ENCODE data around the gene UQCRFS1. TPM values are rescaled to one million over a fixed set of nuclear protein-coding genes. Genes with fewer than 3 reads are reported as not detected.
"Not testable (repeated sequence)": the region's sequence is repeated elsewhere in the genome, so short reads cannot be mapped to it uniquely, and the experiment has no call there.

UQCRFS1 gene
- total RNA-seq, 1 donor from 2014 or later: 27.0 TPM

GRCh38 chr19:29211562-29212355, 1.2 kb downstream of the UQCRFS1 start:
- Histone ChIP-seq H3K27me3 (no peaks in the 10 kb centered on the region), H3K4me1 (peaks cover 28% of the 10 kb centered on the region), H3K27ac (peak overlapping the region; percentile 83), H3K4me3 (peak overlapping the region; percentile 59 to 73), H3K36me3 (peaks cover 0 to 4% of the 10 kb centered on the region in 2 donors), H3K9me3 (no peaks in the 10 kb centered on the region)
- no peak for DNase-seq (ENCODE audit: extremely low spot score in 2 of 2)
- TF ChIP-seq CTCF (IDR thresholded peaks at IDR 0.05): no peak
- TF ChIP-seq POLR2AphosphoS5 (IDR thresholded peaks at IDR 0.05; ENCODE audit: insufficient read depth in 1 of 2, low read depth in 1 of 2): no peak
- no peak for TF ChIP-seq POLR2A (IDR thresholded peaks at IDR 0.05)
- intact Hi-C loops (cut with DNase I): no loop called here

GRCh38 chr19:29211041-29211440, 1.9 kb downstream of the UQCRFS1 start:
- peaks cover 0 to 11% of the 10 kb centered on the region in 2 donors for H3K36me3 ChIP-seq
- H3K27ac ChIP-seq; H3K9me3 ChIP-seq; H3K27me3 ChIP-seq; H3K4me3 ChIP-seq; intact Hi-C loops (cut with DNase I); DNase-seq (ENCODE audit: extremely low spot score in 2 of 2): not testable (repeated sequence)
- H3K4me1 ChIP-seq: peaks cover 28% of the 10 kb centered on the region

GRCh38 chr19:29210502-29210901, 2.4 kb downstream of the UQCRFS1 start:
- intact Hi-C loops (cut with DNase I); H3K9me3 ChIP-seq: not testable (repeated sequence)
- peaks cover 28% of the 10 kb centered on the region for H3K4me1 ChIP-seq

GRCh38 chr19:29207403-29208187, 5.4 kb downstream of the UQCRFS1 start:
- intact Hi-C loops (cut with DNase I); H3K27me3 ChIP-seq; H3K9me3 ChIP-seq; H3K4me3 ChIP-seq; DNase-seq (ENCODE audit: extremely low spot score in 2 of 2); H3K27ac ChIP-seq: not testable (repeated sequence)
- H3K4me1 ChIP-seq: peaks cover 33% of the 10 kb centered on the region
- H3K36me3 ChIP-seq: peaks cover 0 to 13% of the 10 kb centered on the region in 2 donors

More at GRCh38 chr19:29210502-29210901, 2.4 kb downstream of the UQCRFS1 start:
- H3K4me3 ChIP-seq; H3K27ac ChIP-seq; DNase-seq (ENCODE audit: extremely low spot score in 2 of 2); H3K27me3 ChIP-seq: not testable (repeated sequence)
- peaks cover 0 to 13% of the 10 kb centered on the region in 2 donors for H3K36me3 ChIP-seq

GRCh38 chr19:29206453-29206852, 6.5 kb downstream of the UQCRFS1 start:
- no peak overlapping the region for H3K4me3 ChIP-seq
- peaks cover 26% of the 10 kb centered on the region for H3K4me1 ChIP-seq
- intact Hi-C loops (cut with DNase I): no loop called here
- H3K36me3 ChIP-seq: peaks cover 0 to 13% of the 10 kb centered on the region in 2 donors
- TF ChIP-seq CTCF (IDR thresholded peaks at IDR 0.05): no peak
- TF ChIP-seq POLR2A (IDR thresholded peaks at IDR 0.05): no peak
- no peak for TF ChIP-seq POLR2AphosphoS5 (IDR thresholded peaks at IDR 0.05; ENCODE audit: insufficient read depth in 1 of 2, low read depth in 1 of 2)
- H3K27ac ChIP-seq: no peak overlapping the region
- no peaks in the 10 kb centered on the region for H3K9me3 ChIP-seq
- no peak for DNase-seq (ENCODE audit: extremely low spot score in 2 of 2)
- H3K27me3 ChIP-seq: no peaks in the 10 kb centered on the region

GRCh38 chr19:29202281-29202680, 10.7 kb downstream of the UQCRFS1 start:
- peaks cover 11% of the 10 kb centered on the region for H3K4me1 ChIP-seq
- intact Hi-C loops (cut with DNase I): no loop called here
- H3K9me3 ChIP-seq: no peaks in the 10 kb centered on the region
- no peak overlapping the region for H3K4me3 ChIP-seq
- no peaks in the 10 kb centered on the region for H3K27me3 ChIP-seq
- no peak for DNase-seq (ENCODE audit: extremely low spot score in 2 of 2)
- H3K27ac ChIP-seq: no peak overlapping the region
- no peak for TF ChIP-seq POLR2A (IDR thresholded peaks at IDR 0.05)
- TF ChIP-seq POLR2AphosphoS5 (IDR thresholded peaks at IDR 0.05; ENCODE audit: insufficient read depth in 1 of 2, low read depth in 1 of 2): no peak
- TF ChIP-seq CTCF (IDR thresholded peaks at IDR 0.05): no peak
- peaks cover 0 to 13% of the 10 kb centered on the region in 2 donors for H3K36me3 ChIP-seq

Data from vagina (tissue), 2 donors.